ENCODE data around the gene ZSWIM3.
A peak's percentile ranks its signal among the peaks of the same experiment; 100 is the strongest.
"Not testable (repeated sequence)": the region's sequence is repeated elsewhere in the genome, so short reads cannot be mapped to it uniquely, and the experiment has no call there.

ZSWIM3 gene

GRCh38 chr20:45890077-45890984, 32.9 kb downstream of the ZSWIM3 start:
- Mint-ChIP-seq H3K27ac (peak overlapping the region; percentile 95 to 97), H3K9me3 (no peaks in the 10 kb centered on the region), H3K4me3 (peak overlapping the region; percentile 94 to 95), H3K27me3 (no peaks in the 10 kb centered on the region), H3K4me1 (peaks cover 69% of the 10 kb centered on the region)
- ATAC-seq: peak; percentile 72
- peak; percentile 52 to 66 for DNase-seq

GRCh38 chr20:45890985-45891983, 33.9 kb downstream of the ZSWIM3 start, which contains the start of the genes CTSA and NEURL2:
CTSA (plus strand) TSS chr20:45891335; CDS start chr20:45891569, 234 bp downstream.
NEURL2 (minus strand) TSS chr20:45891208; CDS start chr20:45890991, 217 bp downstream.
- Mint-ChIP-seq H3K4me1 (peaks cover 60% of the 10 kb centered on the region), H3K4me3 (peak within 1 kb of the TSS; percentile 94 to 95), H3K27me3 (no peaks in the 10 kb centered on the region), H3K9me3 (no peaks in the 10 kb centered on the region), H3K27ac (peak within 1 kb of the TSS; percentile 95 to 97)
- peak; percentile 83 to 87 for DNase-seq
- ATAC-seq: peak; percentile 80

GRCh38 chr20:45892049-45892825, 34.8 kb downstream of the ZSWIM3 start:
- H3K9me3 Mint-ChIP-seq: no peaks in the 10 kb centered on the region
- no peak for DNase-seq
- ATAC-seq: no peak
- H3K4me1 Mint-ChIP-seq: peaks cover 50% of the 10 kb centered on the region
- no peaks in the 10 kb centered on the region for H3K27me3 Mint-ChIP-seq
- peak overlapping the region in 1 of 2 donors; percentile 78 for H3K27ac Mint-ChIP-seq
- H3K4me3 Mint-ChIP-seq: peak overlapping the region; percentile 94 to 95

- peak; percentile 55 for ATAC-seq
- DNase-seq: peak in 1 of 2 donors; percentile 44
- H3K27ac Mint-ChIP-seq: peak overlapping the region; percentile 52 to 78
Observed at GRCh38 chr20:45892828-45893500, 35.5 kb downstream of the ZSWIM3 start.

GRCh38 chr20:45893831-45894230, 36.4 kb downstream of the ZSWIM3 start:
- Mint-ChIP-seq H3K27ac (no peak overlapping the region), H3K27me3 (no peaks in the 10 kb centered on the region), H3K9me3 (no peaks in the 10 kb centered on the region), H3K4me3 (no peak overlapping the region), H3K4me1 (peaks cover 39% of the 10 kb centered on the region)
- no peak for ATAC-seq
- no peak for DNase-seq

More at GRCh38 chr20:45892828-45893500, 35.5 kb downstream of the ZSWIM3 start:
- Mint-ChIP-seq H3K27me3 (no peaks in the 10 kb centered on the region), H3K4me3 (peak overlapping the region; percentile 94 to 95), H3K9me3 (no peaks in the 10 kb centered on the region), H3K4me1 (peaks cover 45% of the 10 kb centered on the region)

DNA sequence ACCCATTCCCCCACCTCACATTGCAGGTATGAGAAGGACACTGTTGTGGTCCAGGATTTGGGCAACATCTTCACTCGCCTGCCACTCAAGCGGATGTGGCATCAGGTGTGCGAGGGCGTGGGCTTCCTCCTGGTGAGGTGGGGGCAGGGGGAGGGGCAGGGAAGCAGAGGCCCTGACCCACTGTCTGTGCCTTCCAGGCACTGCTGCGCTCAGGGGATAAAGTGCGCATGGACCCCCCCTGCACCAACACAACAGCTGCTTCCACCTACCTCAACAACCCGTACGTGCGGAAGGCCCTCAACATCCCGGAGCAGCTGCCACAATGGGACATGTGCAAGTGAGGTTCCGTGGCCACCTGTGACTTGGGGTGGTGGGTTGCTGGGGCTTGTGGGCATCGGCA, 37.4 kb downstream of the ZSWIM3 start:
- Mint-ChIP-seq H3K4me3 (no peak overlapping the region), H3K9me3 (no peaks in the 10 kb centered on the region), H3K4me1 (peaks cover 30% of the 10 kb centered on the region), H3K27ac (peak overlapping the region in 1 of 2 donors; percentile 6), H3K27me3 (no peaks in the 10 kb centered on the region)
- ATAC-seq: no peak
- DNase-seq: no peak

- DNase-seq (no peak), ATAC-seq (no peak)
- Mint-ChIP-seq H3K9me3 (no peaks in the 10 kb centered on the region), H3K4me3 (no peak overlapping the region), H3K4me1 (peaks cover 23% of the 10 kb centered on the region), H3K27ac (peak overlapping the region in 1 of 2 donors; percentile 19), H3K27me3 (no peaks in the 10 kb centered on the region)
Observed at GRCh38 chr20:45896641-45897161, 39.3 kb downstream of the ZSWIM3 start.

DNA sequence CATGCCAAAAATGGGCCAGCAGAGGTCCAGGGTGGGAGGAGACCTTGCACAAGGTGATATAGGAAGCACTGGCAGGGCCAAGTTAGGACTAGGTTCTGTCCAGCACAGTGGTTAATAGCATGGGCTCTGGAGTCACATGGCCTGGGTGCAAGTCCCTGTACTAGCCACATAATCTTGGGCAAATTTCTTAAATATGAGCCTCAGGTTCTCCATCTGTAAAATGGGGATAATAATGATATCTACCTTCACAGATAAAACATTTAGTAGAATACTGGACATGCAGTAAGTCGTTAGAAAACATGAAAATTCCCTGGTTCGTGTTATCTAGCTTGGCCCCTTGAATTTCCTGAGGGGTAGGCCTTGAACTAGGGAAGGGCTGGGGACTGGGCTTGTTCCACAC, 39.9 kb downstream of the ZSWIM3 start:
- DNase-seq (no peak), ATAC-seq (no peak)
- no peaks in the 10 kb centered on the region for H3K9me3 Mint-ChIP-seq
- H3K27ac Mint-ChIP-seq: no peak overlapping the region
- peaks cover 17% of the 10 kb centered on the region for H3K4me1 Mint-ChIP-seq
- no peaks in the 10 kb centered on the region for H3K27me3 Mint-ChIP-seq
- H3K4me3 Mint-ChIP-seq: no peak overlapping the region

DNA sequence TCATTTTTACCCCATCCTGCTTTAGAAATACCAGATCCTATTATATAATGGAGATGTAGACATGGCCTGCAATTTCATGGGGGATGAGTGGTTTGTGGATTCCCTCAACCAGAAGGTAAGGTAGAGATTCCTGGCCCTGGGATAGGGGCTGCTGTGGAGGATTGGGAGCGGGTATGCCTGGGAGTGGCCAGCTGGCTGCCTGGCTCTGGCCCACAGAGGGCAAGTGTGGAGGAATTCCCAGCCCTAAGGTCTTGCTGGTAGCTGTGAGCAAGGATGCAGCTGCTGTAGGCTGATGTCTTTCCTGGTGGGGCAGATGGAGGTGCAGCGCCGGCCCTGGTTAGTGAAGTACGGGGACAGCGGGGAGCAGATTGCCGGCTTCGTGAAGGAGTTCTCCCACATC, 40.3 kb downstream of the ZSWIM3 start:
- H3K27ac Mint-ChIP-seq: no peak overlapping the region
- ATAC-seq (no peak), DNase-seq (no peak)
- H3K4me1 Mint-ChIP-seq: peaks cover 13% of the 10 kb centered on the region
- no peak overlapping the region for H3K4me3 Mint-ChIP-seq
- no peaks in the 10 kb centered on the region for H3K9me3 Mint-ChIP-seq
- H3K27me3 Mint-ChIP-seq: no peaks in the 10 kb centered on the region

DNA sequence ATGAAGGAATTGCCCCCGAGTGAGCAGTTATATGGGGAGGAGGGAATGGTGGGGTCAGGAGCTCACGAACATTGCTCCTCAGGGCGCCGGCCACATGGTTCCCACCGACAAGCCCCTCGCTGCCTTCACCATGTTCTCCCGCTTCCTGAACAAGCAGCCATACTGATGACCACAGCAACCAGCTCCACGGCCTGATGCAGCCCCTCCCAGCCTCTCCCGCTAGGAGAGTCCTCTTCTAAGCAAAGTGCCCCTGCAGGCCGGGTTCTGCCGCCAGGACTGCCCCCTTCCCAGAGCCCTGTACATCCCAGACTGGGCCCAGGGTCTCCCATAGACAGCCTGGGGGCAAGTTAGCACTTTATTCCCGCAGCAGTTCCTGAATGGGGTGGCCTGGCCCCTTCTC, 40.9 kb downstream of the ZSWIM3 start:
- Mint-ChIP-seq H3K4me3 (no peak overlapping the region), H3K27ac (no peak overlapping the region), H3K4me1 (peaks cover 7% of the 10 kb centered on the region), H3K9me3 (no peaks in the 10 kb centered on the region), H3K27me3 (no peaks in the 10 kb centered on the region)
- ATAC-seq (no peak), DNase-seq (no peak)

GRCh38 chr20:45899046-45899835, 41.8 kb downstream of the ZSWIM3 start:
- ATAC-seq (no peak), DNase-seq (no peak)
- H3K4me1 Mint-ChIP-seq: peaks cover under 1% of the 10 kb centered on the region
- H3K27ac Mint-ChIP-seq: peak overlapping the region in 1 of 2 donors; percentile 37
- no peaks in the 10 kb centered on the region for H3K9me3 Mint-ChIP-seq
- H3K27me3 Mint-ChIP-seq: no peaks in the 10 kb centered on the region
- no peak overlapping the region for H3K4me3 Mint-ChIP-seq

- DNase-seq, H3K9me3 Mint-ChIP-seq, H3K4me3 Mint-ChIP-seq, H3K27ac Mint-ChIP-seq, ATAC-seq, H3K27me3 Mint-ChIP-seq, H3K4me1 Mint-ChIP-seq: not testable (repeated sequence)
Observed at GRCh38 chr20:45901332-45901731, 43.9 kb downstream of the ZSWIM3 start.

- Mint-ChIP-seq H3K27me3 (no peaks in the 10 kb centered on the region), H3K4me1 (no peaks in the 10 kb centered on the region), H3K4me3 (no peak overlapping the region), H3K27ac (no peak overlapping the region), H3K9me3 (no peaks in the 10 kb centered on the region)
- DNase-seq (no peak), ATAC-seq (no peak)
Observed at GRCh38 chr20:45902199-45902701, 44.8 kb downstream of the ZSWIM3 start.
